Smooth muscle cell (in vitro differentiated cells): Measurements from ENCODE around the gene PLPP7. TPM values are rescaled to one million over a fixed set of nuclear protein-coding genes. Genes with fewer than 3 reads are reported as not detected.

Source experiments
- DNase-seq: peaks from one replicate; lab custom pipeline; 2025; ENCODE audit not compliant: unreplicated experiment; lab: John Stamatoyannopoulos, UW
- H2AFZ ChIP-seq: fragments of 200-600 bp; sonication (generic); 2 replicates; pipeline ENCODE4 v1.6.0; 2016; ENCODE audit warnings: antibody characterized with exemption, low read depth, mild to moderate bottlenecking
- H3F3A ChIP-seq: fragments of 200-600 bp; sonication (generic); 2 replicates; pipeline ENCODE4 v1.6.0; 2017; ENCODE audit warnings: antibody characterized with exemption, low read depth
- H3K27ac ChIP-seq: fragments of 200-600 bp; sonication (generic); 2 replicates; pipeline ENCODE4 v1.5.1; 2016; ENCODE audit warnings: low read depth, mild to moderate bottlenecking
- H3K27me3 ChIP-seq: fragments of 200-600 bp; sonication (generic); 2 replicates; pipeline ENCODE4 v1.6.1; 2016; ENCODE audit warnings: low read depth, mild to moderate bottlenecking
- H3K36me3 ChIP-seq: fragments of 200-600 bp; sonication (generic); 2 replicates; pipeline ENCODE4 v1.5.1; 2016; ENCODE audit warnings: low read depth
- H3K4me1 ChIP-seq: fragments of 200-600 bp; sonication (generic); 2 replicates; pipeline ENCODE4 v1.5.1; 2016; ENCODE audit warnings: low read depth
- H3K4me2 ChIP-seq: fragments of 200-600 bp; sonication (generic); 2 replicates; pipeline ENCODE4 v1.6.0; 2016; ENCODE audit warnings: mild to moderate bottlenecking
- H3K4me3 ChIP-seq: fragments of 200-600 bp; sonication (generic); 2 replicates; pipeline ENCODE4 v1.5.1; 2016; ENCODE audit warnings: mild to moderate bottlenecking
- H3K79me2 ChIP-seq: fragments of 200-600 bp; sonication (generic); 2 replicates; pipeline ENCODE4 v1.6.0; 2016; ENCODE audit warnings: low read depth, mild to moderate bottlenecking
- H3K9ac ChIP-seq: fragments of 200-600 bp; sonication (generic); 2 replicates; pipeline ENCODE4 v1.6.0; 2016; ENCODE audit warnings: low read depth
- H3K9me3 ChIP-seq: fragments of 200-600 bp; sonication (generic); replicated peaks from 2 replicates; pipeline ENCODE4 v1.5.1; 2016; ENCODE audit warnings: low read depth
- H4K20me1 ChIP-seq: fragments of 200-600 bp; sonication (generic); 2 replicates; pipeline ENCODE4 v1.6.0; 2016; ENCODE audit warnings: low read depth
- CTCF ChIP-seq: fragments of 200-600 bp; sonication (generic); IDR thresholded peaks from 2 replicates; pipeline ENCODE4 v1.5.1; 2017; ENCODE audit warnings: borderline replicate concordance, mild to moderate bottlenecking, antibody characterized with exemption; ENCODE audit not compliant: insufficient read depth, poor library complexity, severe bottlenecking
- WGBS: methylation state at CpG from one replicate; pipeline ENCODE4 v1.1.7; 2016; ENCODE audit warnings: low lambda C conversion rate; 5-methylcytosine and 5-hydroxymethylcytosine counted together
- polyA plus RNA-seq: library from polyadenylated mRNA; unstranded; fragments of >200 nt; fragmentation: Nextera tagmentation; extraction: Ambion mirVana; gene quantifications from 2 replicates; pipeline ENCODE4 v1.2.1, GENCODE V29; 2016
- total RNA-seq: library from RNA; depleted of rRNA; stranded (reverse); fragments of >200 nt; gene quantifications from 2 replicates; pipeline ENCODE4 v1.2.3, GENCODE V29; 2014

PLPP7 gene
- total and polyA plus RNA-seq, 2 experiments from 2014 or later = 3.3 to 4.2 TPM

- 73% methylated on average over 10 of the region's 10 CpGs for WGBS
- peaks cover 8% of the 10 kb centered on the region for H3K79me2 ChIP-seq
- no peak for TF ChIP-seq CTCF
- no peak for DNase-seq
- H4K20me1 ChIP-seq = no peaks in the 10 kb centered on the region
- H3K4me2 ChIP-seq = no peak overlapping the region
- H3K27ac ChIP-seq = no peak overlapping the region
- H3K36me3 ChIP-seq = no peaks in the 10 kb centered on the region
- H3F3A ChIP-seq = no peaks in the 10 kb centered on the region
- H3K9me3 ChIP-seq = no peaks in the 10 kb centered on the region
- H3K4me1 ChIP-seq = peaks cover 20% of the 10 kb centered on the region
- no peak overlapping the region for H2AFZ ChIP-seq
- no peak overlapping the region for H3K9ac ChIP-seq
- peaks cover 28% of the 10 kb centered on the region for H3K27me3 ChIP-seq
- no peak overlapping the region for H3K4me3 ChIP-seq
Observed at GRCh38 chr9:131278702-131279111, 10.8 kb upstream of the PLPP7 start.

GRCh38 chr9:131279196-131279862, 10.2 kb upstream of the PLPP7 start:
- H4K20me1 ChIP-seq = no peaks in the 10 kb centered on the region
- no peak for DNase-seq
- TF ChIP-seq CTCF = no peak

GRCh38 chr9:131279863-131280570, 9.5 kb upstream of the PLPP7 start:
- 70% methylated on average over 19 of the region's 19 CpGs for WGBS
- no peak for TF ChIP-seq CTCF
- H4K20me1 ChIP-seq = no peaks in the 10 kb centered on the region
- peaks cover 28% of the 10 kb centered on the region for H3K27me3 ChIP-seq
- H2AFZ ChIP-seq = no peak overlapping the region
- H3K4me2 ChIP-seq = no peak overlapping the region
- no peak for DNase-seq
- H3K79me2 ChIP-seq = no peaks in the 10 kb centered on the region
- no peak overlapping the region for H3K4me3 ChIP-seq
- no peak overlapping the region for H3K27ac ChIP-seq
- H3K36me3 ChIP-seq = no peaks in the 10 kb centered on the region
- H3K9me3 ChIP-seq = no peaks in the 10 kb centered on the region
- no peaks in the 10 kb centered on the region for H3F3A ChIP-seq
- peaks cover 10% of the 10 kb centered on the region for H3K4me1 ChIP-seq
- H3K9ac ChIP-seq = no peak overlapping the region

More at GRCh38 chr9:131279196-131279862, 10.2 kb upstream of the PLPP7 start:
- peaks cover 1% of the 10 kb centered on the region for H3K79me2 ChIP-seq
- no peaks in the 10 kb centered on the region for H3K36me3 ChIP-seq
- no peak overlapping the region for H3K27ac ChIP-seq
- no peaks in the 10 kb centered on the region for H3K9me3 ChIP-seq
- WGBS = 81% methylated on average over 11 of the region's 11 CpGs
- peaks cover 28% of the 10 kb centered on the region for H3K27me3 ChIP-seq
- H3F3A ChIP-seq = no peaks in the 10 kb centered on the region
- no peak overlapping the region for H3K9ac ChIP-seq
- no peak overlapping the region for H3K4me3 ChIP-seq
- H3K4me2 ChIP-seq = no peak overlapping the region
- peaks cover 15% of the 10 kb centered on the region for H3K4me1 ChIP-seq
- no peak overlapping the region for H2AFZ ChIP-seq

GRCh38 chr9:131280660-131281059, 8.9 kb upstream of the PLPP7 start:
- Histone ChIP-seq H3K9me3 (no peaks in the 10 kb centered on the region), H3K36me3 (no peaks in the 10 kb centered on the region), H3K9ac (no peak overlapping the region), H3K4me2 (no peak overlapping the region), H3K79me2 (no peaks in the 10 kb centered on the region), H2AFZ (no peak overlapping the region), H4K20me1 (no peaks in the 10 kb centered on the region), H3K4me1 (peaks cover 8% of the 10 kb centered on the region), H3K4me3 (no peak overlapping the region), H3K27ac (no peak overlapping the region), H3F3A (no peaks in the 10 kb centered on the region), H3K27me3 (peaks cover 28% of the 10 kb centered on the region)
- TF ChIP-seq CTCF = no peak
- 96% methylated on average over 3 of the region's 3 CpGs for WGBS
- no peak for DNase-seq
